DOHH2 (cell line): ENCODE results near the gene RETREG1.

Source experiments
- H3F3A ChIP-seq: fragments of 200-600 bp; sonication (generic), shearing (Covaris generic); 2 replicates; pipeline ENCODE4 v1.6.0; 2016; ENCODE audit warnings: antibody characterized with exemption, mild to moderate bottlenecking; ENCODE audit not compliant: control insufficient read depth, insufficient read depth
- H3K27ac ChIP-seq: fragments of 200-600 bp; sonication (generic); 2 replicates; pipeline ENCODE4 v1.5.1; 2014; ENCODE audit warnings: low read depth, mild to moderate bottlenecking, low read length, moderate library complexity
- H3K27me3 ChIP-seq: fragments of 200-600 bp; sonication (generic); 2 replicates; pipeline ENCODE4 v1.6.1; 2014; ENCODE audit warnings: mild to moderate bottlenecking, low read length, mixed read lengths; ENCODE audit not compliant: control insufficient read depth
- H3K36me3 ChIP-seq: fragments of 200-600 bp; sonication (generic); 2 replicates; pipeline ENCODE4 v1.6.1; 2014; ENCODE audit warnings: mild to moderate bottlenecking, low read length, moderate library complexity, mixed read lengths; ENCODE audit not compliant: control insufficient read depth
- H3K4me1 ChIP-seq: fragments of 200-600 bp; sonication (generic); 2 replicates; pipeline ENCODE4 v1.6.1; 2014; ENCODE audit warnings: mild to moderate bottlenecking, low read length, mixed read lengths; ENCODE audit not compliant: control insufficient read depth
- H3K4me2 ChIP-seq: fragments of 200-600 bp; sonication (generic); 2 replicates; pipeline ENCODE4 v1.6.0; 2014; ENCODE audit warnings: mild to moderate bottlenecking, low read length, moderate library complexity
- H3K4me3 ChIP-seq: fragments of 200-600 bp; sonication (generic); 2 replicates; pipeline ENCODE4 v1.5.1; 2014; ENCODE audit warnings: mild to moderate bottlenecking, low read length, mixed read lengths
- H3K79me2 ChIP-seq: fragments of 200-600 bp; sonication (generic); 2 replicates; pipeline ENCODE4 v1.6.1; 2014; ENCODE audit warnings: mild to moderate bottlenecking, low read length, mixed read lengths; ENCODE audit not compliant: control insufficient read depth
- H3K9me2 ChIP-seq: fragments of 200-600 bp; sonication (generic); replicated peaks from 2 replicates; pipeline ENCODE4 v1.6.1; 2014; ENCODE audit warnings: mild to moderate bottlenecking, low read length, mixed read lengths; ENCODE audit not compliant: control insufficient read depth
- H3K9me3 ChIP-seq: fragments of 200-600 bp; sonication (generic); 2 replicates; pipeline ENCODE4 v1.6.1; 2014; ENCODE audit warnings: antibody characterized with exemption, low read length, mixed read lengths; ENCODE audit not compliant: control insufficient read depth, insufficient read depth
- H4K20me1 ChIP-seq: fragments of 200-600 bp; sonication (generic); 2 replicates; pipeline ENCODE4 v1.6.0; 2014; ENCODE audit warnings: low read depth, mild to moderate bottlenecking, antibody characterized with exemption, low read length, moderate library complexity; ENCODE audit not compliant: control insufficient read depth, insufficient read depth
- CTCF ChIP-seq: fragments of 200-600 bp; sonication (generic); IDR thresholded peaks from one replicate; pipeline ENCODE4 v1.5.1; 2014; ENCODE audit warnings: antibody characterized with exemption, mild to moderate bottlenecking, low read depth, low read length; ENCODE audit not compliant: poor library complexity, severe bottlenecking
- EZH2phosphoT487 ChIP-seq: fragments of 200-600 bp; sonication (generic); IDR thresholded peaks from 2 replicates; pipeline ENCODE4 v1.6.1; 2017; ENCODE audit warnings: borderline replicate concordance, mild to moderate bottlenecking, antibody characterized with exemption, low read length, moderate library complexity, mixed read lengths

The RETREG1 gene

GRCh38 chr5:16567365-16567764 is 49.4 kb downstream of the RETREG1 start:
- Histone ChIP-seq H3K79me2 (no peaks in the 10 kb centered on the region), H3K36me3 (no peaks in the 10 kb centered on the region), H3K9me3 (no peaks in the 10 kb centered on the region), H4K20me1 (no peaks in the 10 kb centered on the region), H3K4me3 (no peak overlapping the region), H3K27me3 (no peaks in the 10 kb centered on the region), H3F3A (no peaks in the 10 kb centered on the region), H3K9me2 (no peaks in the 10 kb centered on the region), H3K4me2 (no peak overlapping the region), H3K4me1 (no peaks in the 10 kb centered on the region), H3K27ac (no peak overlapping the region)
- no peak for TF ChIP-seq EZH2phosphoT487
- no peak for TF ChIP-seq CTCF

- H3F3A ChIP-seq = no peaks in the 10 kb centered on the region
- no peak overlapping the region for H3K4me3 ChIP-seq
- TF ChIP-seq CTCF = no peak
- no peak for TF ChIP-seq EZH2phosphoT487
- no peaks in the 10 kb centered on the region for H3K27me3 ChIP-seq
- H3K27ac ChIP-seq = no peak overlapping the region
- no peaks in the 10 kb centered on the region for H3K79me2 ChIP-seq
- no peaks in the 10 kb centered on the region for H3K36me3 ChIP-seq
- H4K20me1 ChIP-seq = no peaks in the 10 kb centered on the region
- H3K4me1 ChIP-seq = no peaks in the 10 kb centered on the region
- H3K9me3 ChIP-seq = no peaks in the 10 kb centered on the region
- H3K9me2 ChIP-seq = no peaks in the 10 kb centered on the region
- no peak overlapping the region for H3K4me2 ChIP-seq
Measured at GRCh38 chr5:16565118-16565517, 51.7 kb downstream of the RETREG1 start.

- no peaks in the 10 kb centered on the region for H3K27me3 ChIP-seq
- H3K4me1 ChIP-seq = no peaks in the 10 kb centered on the region
- no peaks in the 10 kb centered on the region for H3F3A ChIP-seq
- H3K9me3 ChIP-seq = no peaks in the 10 kb centered on the region
- TF ChIP-seq EZH2phosphoT487 (no peak), CTCF (no peak)
- H3K36me3 ChIP-seq = no peaks in the 10 kb centered on the region
- no peak overlapping the region for H3K4me2 ChIP-seq
- H3K27ac ChIP-seq = no peak overlapping the region
- no peaks in the 10 kb centered on the region for H3K9me2 ChIP-seq
- H4K20me1 ChIP-seq = no peaks in the 10 kb centered on the region
- H3K79me2 ChIP-seq = no peaks in the 10 kb centered on the region
- no peak overlapping the region for H3K4me3 ChIP-seq
Measured at GRCh38 chr5:16564248-16564867, 52.4 kb downstream of the RETREG1 start.
